Measurements from ENCODE around the gene MOB3C.

Gene MOB3C

GRCh38 chr1:46599059-46599970 lies 17.3 kb downstream of the MOB3C start:
- H3K27me3 ChIP-seq (replicated peaks), result no peaks in the 10 kb centered on the region
- H3K4me3 ChIP-seq (ENCODE audit: low read depth, low read length), result no peak overlapping the region
- no peak for DNase-seq
- no peaks in the 10 kb centered on the region for H3K36me3 ChIP-seq (replicated peaks)
- in situ Hi-C loops (cut with HindIII; ENCODE audit: low pct_ligation_motif_present, low sequenced_read_pairs), result no loop called here
- TF ChIP-seq, protein P1, sequence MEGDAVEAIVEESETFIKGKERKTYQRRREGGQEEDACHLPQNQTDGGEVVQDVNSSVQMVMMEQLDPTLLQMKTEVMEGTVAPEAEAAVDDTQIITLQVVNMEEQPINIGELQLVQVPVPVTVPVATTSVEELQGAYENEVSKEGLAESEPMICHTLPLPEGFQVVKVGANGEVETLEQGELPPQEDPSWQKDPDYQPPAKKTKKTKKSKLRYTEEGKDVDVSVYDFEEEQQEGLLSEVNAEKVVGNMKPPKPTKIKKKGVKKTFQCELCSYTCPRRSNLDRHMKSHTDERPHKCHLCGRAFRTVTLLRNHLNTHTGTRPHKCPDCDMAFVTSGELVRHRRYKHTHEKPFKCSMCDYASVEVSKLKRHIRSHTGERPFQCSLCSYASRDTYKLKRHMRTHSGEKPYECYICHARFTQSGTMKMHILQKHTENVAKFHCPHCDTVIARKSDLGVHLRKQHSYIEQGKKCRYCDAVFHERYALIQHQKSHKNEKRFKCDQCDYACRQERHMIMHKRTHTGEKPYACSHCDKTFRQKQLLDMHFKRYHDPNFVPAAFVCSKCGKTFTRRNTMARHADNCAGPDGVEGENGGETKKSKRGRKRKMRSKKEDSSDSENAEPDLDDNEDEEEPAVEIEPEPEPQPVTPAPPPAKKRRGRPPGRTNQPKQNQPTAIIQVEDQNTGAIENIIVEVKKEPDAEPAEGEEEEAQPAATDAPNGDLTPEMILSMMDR (IDR thresholded peaks at IDR 0.05; ENCODE audit: low read depth, low read length, missing control alignments), result no peak
- H3K27ac ChIP-seq, result no peak overlapping the region

DNA sequence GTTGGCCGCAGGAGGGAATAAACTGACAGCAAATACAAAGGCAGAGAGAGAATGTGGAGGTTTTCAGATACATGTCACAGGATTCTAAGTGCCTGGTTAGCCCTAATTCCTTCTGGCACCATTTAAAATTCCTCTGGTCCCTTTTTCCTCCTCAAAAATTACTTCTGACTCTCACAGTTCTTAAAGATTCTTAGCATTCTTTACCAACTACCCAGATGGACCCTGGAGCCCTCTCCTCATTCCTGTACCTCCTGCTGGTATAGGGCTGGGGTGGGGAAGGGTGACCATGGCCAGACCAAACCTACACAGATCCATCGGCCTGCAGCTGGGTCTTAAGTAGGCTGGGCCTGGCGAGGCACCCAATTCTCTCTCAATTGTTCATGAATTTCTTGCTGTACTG lies 19.8 kb downstream of the MOB3C start:
- TF ChIP-seq, protein P1 (IDR thresholded peaks at IDR 0.05; ENCODE audit: low read depth, low read length, missing control alignments), result no peak
- no peak for DNase-seq
- in situ Hi-C loops (cut with HindIII; ENCODE audit: low pct_ligation_motif_present, low sequenced_read_pairs), result no loop called here

GRCh38 chr1:46596036-46596435 lies 20.6 kb downstream of the MOB3C start:
- no peak overlapping the region for H3K4me3 ChIP-seq (ENCODE audit: low read depth, low read length)
- in situ Hi-C loops (cut with HindIII; ENCODE audit: low pct_ligation_motif_present, low sequenced_read_pairs), result no loop called here
- no peaks in the 10 kb centered on the region for H3K27me3 ChIP-seq (replicated peaks)
- H3K27ac ChIP-seq, result no peak overlapping the region
- H3K36me3 ChIP-seq (replicated peaks), result peaks cover 20% of the 10 kb centered on the region
- DNase-seq, result no peak
- TF ChIP-seq, protein P1 (IDR thresholded peaks at IDR 0.05; ENCODE audit: low read depth, low read length, missing control alignments), result no peak

More for the DNA sequence above, 19.8 kb downstream of the MOB3C start:
- H3K36me3 ChIP-seq (replicated peaks), result peaks cover 14% of the 10 kb centered on the region
- H3K4me3 ChIP-seq (ENCODE audit: low read depth, low read length), result no peak overlapping the region
- H3K27ac ChIP-seq, result no peak overlapping the region
- no peaks in the 10 kb centered on the region for H3K27me3 ChIP-seq (replicated peaks)

GRCh38 chr1:46595127-46595526 lies 21.5 kb downstream of the MOB3C start:
- DNase-seq, result no peak
- TF ChIP-seq, protein P1 (IDR thresholded peaks at IDR 0.05; ENCODE audit: low read depth, low read length, missing control alignments), result no peak
- H3K27me3 ChIP-seq (replicated peaks), result no peaks in the 10 kb centered on the region
- H3K4me3 ChIP-seq (ENCODE audit: low read depth, low read length), result no peak overlapping the region
- in situ Hi-C loops (cut with HindIII; ENCODE audit: low pct_ligation_motif_present, low sequenced_read_pairs), result no loop called here
- H3K27ac ChIP-seq, result no peak overlapping the region
- peaks cover 30% of the 10 kb centered on the region for H3K36me3 ChIP-seq (replicated peaks)

- no peak for DNase-seq
- in situ Hi-C loops (cut with HindIII; ENCODE audit: low pct_ligation_motif_present, low sequenced_read_pairs), result no loop called here
- TF ChIP-seq, protein P1 (IDR thresholded peaks at IDR 0.05; ENCODE audit: low read depth, low read length, missing control alignments), result no peak
- Histone ChIP-seq H3K27ac (no peak overlapping the region), H3K4me3 (ENCODE audit: low read depth, low read length) (no peak overlapping the region), H3K36me3 (replicated peaks) (peaks cover 35% of the 10 kb centered on the region), H3K27me3 (replicated peaks) (no peaks in the 10 kb centered on the region)
Measured at GRCh38 chr1:46594063-46594462, 22.5 kb downstream of the MOB3C start.
